Activated CD8-positive, alpha-beta memory T cell treated with anti-CD3 and anti-CD28 coated beads, Interleukin-2, amount 50 U/mL, for 24 hours (primary cell): ENCODE measurements around the gene ASAP2.

Experiments
- DNase-seq: peaks from one replicate; pipeline ENCODE4 v3.0.0-alpha.2; 2020; ENCODE audit errors: extremely low read depth

The ASAP2 gene

GRCh38 chr2:9424447-9425164 is 218.0 kb downstream of the ASAP2 start:
- DNase-seq = no peak

- no peak for DNase-seq
Measured at GRCh38 chr2:9428965-9429577, 222.5 kb downstream of the ASAP2 start.

- DNase-seq = no peak
Measured at GRCh38 chr2:9430316-9431293, 224.0 kb downstream of the ASAP2 start.

GRCh38 chr2:9434489-9434888 is 227.9 kb downstream of the ASAP2 start:
- DNase-seq = no peak

GRCh38 chr2:9439536-9439935 is 232.9 kb downstream of the ASAP2 start:
- no peak for DNase-seq

DNA sequence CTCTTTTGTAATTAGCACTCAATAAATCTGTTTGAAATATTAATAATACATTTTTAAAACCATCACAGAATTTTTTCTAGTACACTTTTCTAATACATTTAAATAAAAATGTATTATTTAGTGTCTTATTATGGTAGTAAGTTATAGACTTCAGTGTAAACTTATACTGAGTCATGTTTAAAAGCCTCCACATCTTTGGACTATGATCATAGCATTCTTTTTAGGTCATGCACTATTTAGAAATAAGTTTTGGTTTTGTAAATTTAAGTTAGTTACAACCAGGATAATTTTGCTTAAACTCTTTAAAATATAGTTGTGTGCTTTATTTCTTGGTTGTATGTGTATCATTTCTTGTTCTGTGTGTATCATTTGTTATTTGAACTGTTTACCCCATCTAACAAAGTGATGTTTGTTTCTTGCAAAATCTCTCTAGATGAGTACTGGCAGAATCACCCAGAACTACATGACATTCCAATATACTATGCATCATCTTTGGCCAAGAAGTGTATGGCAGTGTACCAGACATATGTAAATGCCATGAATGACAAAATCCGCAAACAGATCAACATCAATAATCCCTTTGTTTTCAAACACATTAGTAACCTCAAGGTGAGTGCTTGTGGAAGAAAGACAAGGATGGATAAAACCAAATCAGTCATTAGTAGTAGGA is 233.6 kb downstream of the ASAP2 start:
- DNase-seq = no peak

- DNase-seq = no peak
Measured at GRCh38 chr2:9441556-9441955, 234.9 kb downstream of the ASAP2 start.

DNA sequence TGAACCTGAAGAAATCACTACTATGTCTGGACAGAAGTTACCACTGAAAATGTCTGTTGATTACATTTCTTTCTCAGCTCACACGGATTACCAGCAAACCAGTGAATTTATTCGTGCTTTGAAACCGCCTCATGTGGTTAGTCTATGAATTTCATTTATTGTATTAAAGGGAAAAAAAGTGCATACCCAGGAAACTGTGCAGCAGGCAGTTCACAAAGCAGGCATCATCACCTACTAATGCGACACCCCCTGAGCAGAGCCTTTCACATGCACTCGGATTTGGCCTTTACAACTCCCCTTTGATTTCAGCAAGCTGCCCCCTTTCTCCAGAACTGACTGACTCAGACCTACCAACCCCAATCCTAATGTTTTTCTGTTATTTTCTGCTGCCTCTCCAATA is 236.9 kb downstream of the ASAP2 start:
- no peak for DNase-seq

DNA sequence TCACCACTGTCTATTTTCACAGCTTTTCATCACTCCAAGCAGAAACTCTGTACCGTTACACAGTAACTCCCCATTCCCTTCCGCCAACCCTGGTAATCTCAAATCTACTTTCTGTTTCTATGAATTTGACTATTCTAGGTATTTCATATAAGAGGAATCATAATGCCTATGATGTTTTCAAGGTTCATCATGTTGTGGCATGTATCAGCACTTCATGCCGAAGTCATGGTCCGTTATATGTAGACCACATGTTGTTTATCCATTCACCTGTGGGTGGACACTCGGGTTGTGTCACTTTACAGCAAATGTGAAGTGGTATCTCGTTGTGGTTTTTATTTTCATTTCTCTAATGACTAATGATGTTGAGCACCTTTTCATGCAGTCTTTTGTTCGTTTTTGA is 238.5 kb downstream of the ASAP2 start:
- no peak for DNase-seq

DNA sequence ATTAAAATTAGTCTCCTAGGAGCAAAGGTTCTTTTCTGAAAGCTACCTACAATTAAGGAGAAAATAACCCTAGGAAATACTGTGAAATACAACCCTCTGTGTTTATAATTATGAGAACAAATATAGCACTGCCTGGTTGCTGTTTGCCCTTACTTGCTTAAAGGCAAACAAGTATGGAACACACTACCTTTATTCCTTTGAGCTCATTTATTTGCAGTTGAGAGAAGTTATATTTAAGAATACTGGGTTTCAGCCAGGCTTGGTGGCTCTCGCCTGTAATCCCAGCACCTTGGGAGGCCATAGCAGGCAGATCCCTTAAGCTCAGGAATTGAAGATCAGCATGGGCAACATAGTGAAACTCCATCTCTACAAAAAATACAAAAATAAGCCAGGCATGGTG is 244.6 kb downstream of the ASAP2 start:
- no peak for DNase-seq
